Breast epithelium (tissue), 4 donors: ENCODE data around the gene HPN. TPM values are rescaled to one million over a fixed set of nuclear protein-coding genes. Genes with fewer than 3 reads are reported as not detected.
"Not testable (repeated sequence)": the region's sequence is repeated elsewhere in the genome, so short reads cannot be mapped to it uniquely, and the experiment has no call there.

ENCODE experiments used
- DNase-seq, 2 donors: peaks; one replicate each; pipeline ENCODE4 v3.0.0-alpha.2; 2019; ENCODE audit warnings: low spot score in 2 of 2
- H3K27ac ChIP-seq, 2 donors: fragments of 200-600 bp; sonication (generic) in 1 of 2; one replicate each; pipeline ENCODE4 v1.5.1; 2016 to 2019; ENCODE audit warnings: mild to moderate bottlenecking in 1 of 2
- H3K27me3 ChIP-seq, 2 donors: fragments of 200-600 bp; sonication (generic) in 1 of 2; one replicate each; pipeline versions ENCODE4 v1.5.1 to v1.6.0; 2017 to 2019; ENCODE audit warnings: control low read depth in 1 of 2, mild to moderate bottlenecking in 1 of 2
- H3K36me3 ChIP-seq: fragments of 200-600 bp; one replicate; pipeline ENCODE4 v1.5.1; 2019
- H3K4me1 ChIP-seq, 2 donors: fragments of 200-600 bp; sonication (generic); one replicate each; pipeline ENCODE4 v1.5.1; 2016 to 2019; ENCODE audit warnings: control low read depth in 1 of 2
- H3K4me3 ChIP-seq, 3 donors: fragments of 200-600 bp; sonication (generic); 1 replicate in 2 of 3; 2 replicates in 1 of 3; pipeline ENCODE4 v1.5.1; 2016 to 2019; ENCODE audit warnings: mild to moderate bottlenecking in 3 of 3, moderate library complexity in 2 of 3
- H3K9me3 ChIP-seq, 2 donors: fragments of 200-600 bp; sonication (generic) in 1 of 2; one replicate each; pipeline ENCODE4 v1.5.1; 2016 to 2019; ENCODE audit warnings: control low read depth in 1 of 2
- CTCF ChIP-seq, 3 donors: fragments of 450-650 bp; IDR thresholded peaks; one replicate each; pipeline ENCODE4 v1.5.1; 2016 to 2017; ENCODE audit warnings: antibody characterized with exemption in 3 of 3, mild to moderate bottlenecking in 3 of 3, moderate library complexity in 3 of 3
- POLR2A ChIP-seq: fragments of 450-650 bp; IDR thresholded peaks from one replicate; pipeline ENCODE4 v1.6.1; 2016; ENCODE audit warnings: antibody characterized with exemption, mild to moderate bottlenecking, moderate library complexity
- POLR2AphosphoS5 ChIP-seq, 3 donors: sonication (generic); formaldehyde crosslinking; IDR thresholded peaks; one replicate each; pipeline ENCODE4 v1.6.1; 2017; ENCODE audit warnings: antibody characterized with exemption in 3 of 3
- intact Hi-C: fragments of 100-400 bp; cut with DNase I; formaldehyde crosslinking; loops from one replicate; pipeline ENCODE4 v1.15.1; 2023; ENCODE audit warnings: low total_unique reads
- total RNA-seq, 3 donors: library from RNA; depleted of rRNA; stranded (reverse); fragments of >200 nt; gene quantifications; one replicate each; pipeline ENCODE4 v1.1.0, GENCODE V29; 2016

Gene HPN
- total RNA-seq, 3 donors from 2014 or later: 1.8 to 18.0 (median 8.5) TPM

GRCh38 chr19:35048911-35049411 is 7.4 kb downstream of the HPN start:
- intact Hi-C loops: no loop called here
- DNase-seq: no peak
- no peaks in the 10 kb centered on the region for H3K9me3 ChIP-seq
- H3K4me3 ChIP-seq: no peak overlapping the region
- no peaks in the 10 kb centered on the region for H3K27me3 ChIP-seq
- peak overlapping the region in 1 of 2 donors; percentile 2 for H3K27ac ChIP-seq
- no peaks in the 10 kb centered on the region for H3K36me3 ChIP-seq
- TF ChIP-seq POLR2AphosphoS5 (IDR thresholded peaks at IDR 0.05) (no peak), POLR2A (no peak), CTCF (IDR thresholded peaks at IDR 0.05) (no peak)
- no peaks in the 10 kb centered on the region for H3K4me1 ChIP-seq

DNA sequence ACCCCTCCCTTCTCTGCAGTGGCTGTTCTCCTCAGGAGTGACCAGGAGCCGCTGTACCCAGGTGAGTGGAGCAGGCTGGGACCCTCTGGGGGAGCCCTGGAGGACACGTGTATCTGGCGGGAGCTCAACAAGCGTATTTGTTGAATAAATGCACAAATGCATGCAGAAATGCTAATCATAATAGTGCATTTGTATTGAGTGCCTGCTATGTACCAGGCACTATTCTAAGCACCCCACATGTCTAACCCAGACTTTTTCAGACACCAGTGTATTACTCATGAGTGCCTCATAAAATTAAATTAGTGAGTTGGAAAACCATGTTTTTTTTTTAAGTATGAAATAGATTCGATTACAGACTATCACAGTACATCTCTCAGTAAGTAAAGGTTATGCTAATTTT is 7.9 kb downstream of the HPN start:
- H3K9me3 ChIP-seq: no peaks in the 10 kb centered on the region
- DNase-seq: no peak
- intact Hi-C loops: no loop called here
- H3K4me1 ChIP-seq: no peaks in the 10 kb centered on the region
- H3K4me3 ChIP-seq: no peak overlapping the region
- no peaks in the 10 kb centered on the region for H3K36me3 ChIP-seq
- H3K27me3 ChIP-seq: no peaks in the 10 kb centered on the region
- H3K27ac ChIP-seq: no peak overlapping the region
- TF ChIP-seq CTCF (IDR thresholded peaks at IDR 0.05) (no peak), POLR2A (no peak), POLR2AphosphoS5 (IDR thresholded peaks at IDR 0.05) (no peak)

- not testable (repeated sequence) for H3K4me1 ChIP-seq, H3K27ac ChIP-seq, DNase-seq, H3K4me3 ChIP-seq, H3K9me3 ChIP-seq, H3K27me3 ChIP-seq, H3K36me3 ChIP-seq
- intact Hi-C loops: loop anchor here (5.0 kb wide), 1 partner anchor 492 kb away; no protein-coding TSS in a partner anchor
Measured at GRCh38 chr19:35050662-35051061, 9.1 kb downstream of the HPN start.

- not testable (repeated sequence) for H3K36me3 ChIP-seq, H3K4me1 ChIP-seq, DNase-seq, H3K27ac ChIP-seq, H3K9me3 ChIP-seq, H3K27me3 ChIP-seq, H3K4me3 ChIP-seq
- intact Hi-C loops: loop anchor here (5.0 kb wide), 1 partner anchor 491 kb away; no protein-coding TSS in a partner anchor
Measured at GRCh38 chr19:35051268-35051667, 9.7 kb downstream of the HPN start.

DNA sequence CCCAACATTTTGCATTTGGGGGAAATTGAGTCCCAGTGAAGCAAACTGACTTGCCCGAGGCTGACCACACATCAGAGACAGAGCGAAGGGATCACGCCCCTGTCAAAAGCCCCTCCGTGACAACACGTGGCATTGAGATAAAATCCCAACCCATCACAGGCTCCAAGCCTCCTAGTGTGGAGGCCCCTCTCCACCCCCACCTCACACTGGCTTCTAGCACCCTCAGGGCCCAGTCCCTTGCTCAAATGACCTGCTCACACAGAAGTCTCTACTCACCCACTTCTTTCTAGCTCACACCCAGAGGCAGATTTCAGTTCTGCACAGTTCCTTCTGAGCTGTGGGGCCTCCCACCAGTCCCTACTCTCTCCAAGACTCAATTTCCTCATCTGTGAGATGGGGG is 10.3 kb downstream of the HPN start:
- intact Hi-C loops: loop anchor here (5.0 kb wide), 1 partner anchor 491 kb away; no protein-coding TSS in a partner anchor
- Histone ChIP-seq H3K36me3 (no peaks in the 10 kb centered on the region), H3K27me3 (no peaks in the 10 kb centered on the region), H3K27ac (no peak overlapping the region), H3K9me3 (no peaks in the 10 kb centered on the region), H3K4me1 (no peaks in the 10 kb centered on the region), H3K4me3 (no peak overlapping the region)
- DNase-seq: no peak
- TF ChIP-seq POLR2A: no peak
- TF ChIP-seq POLR2AphosphoS5 (IDR thresholded peaks at IDR 0.05): no peak
- no peak for TF ChIP-seq CTCF (IDR thresholded peaks at IDR 0.05)

DNA sequence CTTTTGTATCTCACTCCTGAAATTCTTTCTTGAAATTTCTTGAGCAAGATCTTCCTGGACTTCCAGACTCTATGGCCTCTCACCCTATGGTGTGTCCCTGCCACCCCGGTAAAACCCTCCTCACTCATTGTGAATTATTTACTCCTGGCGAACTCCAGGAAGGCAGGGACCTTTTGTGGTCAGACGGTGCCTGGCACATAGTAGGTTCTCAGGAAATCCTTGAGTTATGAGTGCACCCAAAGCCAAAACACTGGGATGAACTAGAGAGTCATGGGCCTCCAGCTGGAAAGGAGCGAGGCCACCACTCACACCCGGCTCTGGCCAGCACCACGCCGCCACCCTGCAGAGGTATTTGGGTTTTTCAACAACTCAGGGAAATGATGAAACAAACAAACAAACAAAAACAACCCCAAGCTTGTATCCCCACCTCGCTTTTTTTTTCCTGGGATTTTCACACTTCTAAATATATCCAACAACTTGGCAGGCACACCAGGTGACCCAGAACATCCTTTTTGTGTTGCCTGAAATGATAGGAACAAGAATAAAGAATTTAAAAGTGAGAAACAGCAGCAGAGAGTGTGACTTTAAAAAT is 11.2 kb downstream of the HPN start:
- TF ChIP-seq POLR2AphosphoS5 (IDR thresholded peaks at IDR 0.05): no peak
- no peak for TF ChIP-seq CTCF (IDR thresholded peaks at IDR 0.05)
- no peak for TF ChIP-seq POLR2A
- Histone ChIP-seq H3K4me3 (no peak overlapping the region), H3K27ac (no peak overlapping the region), H3K4me1 (no peaks in the 10 kb centered on the region), H3K9me3 (no peaks in the 10 kb centered on the region), H3K36me3 (no peaks in the 10 kb centered on the region), H3K27me3 (no peaks in the 10 kb centered on the region)
- intact Hi-C loops: loop anchor here (5.0 kb wide), 1 partner anchor 490 kb away; no protein-coding TSS in a partner anchor
- DNase-seq: no peak
